Neural progenitor cell (in vitro differentiated cells): ENCODE results near the gene BRAT1. TPM values are rescaled to one million over a fixed set of nuclear protein-coding genes. Genes with fewer than 3 reads are reported as not detected.
A peak's percentile ranks its signal among the peaks of the same experiment; 100 is the strongest.

Experiments used
- DNase-seq: peaks from one replicate; pipeline ENCODE4 v3.0.0-alpha.2; 2016; ENCODE audit warnings: low spot score
- H2AFZ ChIP-seq: fragments of 200-600 bp; sonication (generic); replicated peaks from 2 replicates; pipeline ENCODE4 v1.6.1; 2016; ENCODE audit warnings: antibody characterized with exemption
- H3F3A ChIP-seq: fragments of 200-600 bp; sonication (generic); 2 replicates; pipeline ENCODE4 v1.6.1; 2016; ENCODE audit warnings: antibody characterized with exemption, low read depth
- H3K27ac ChIP-seq: fragments of 200-600 bp; sonication (generic); 2 replicates; pipeline ENCODE4 v1.5.1; 2016; ENCODE audit warnings: mild to moderate bottlenecking
- H3K27me3 ChIP-seq: fragments of 200-600 bp; sonication (generic); 2 replicates; pipeline ENCODE4 v1.6.1; 2016; ENCODE audit warnings: mild to moderate bottlenecking, moderate library complexity
- H3K36me3 ChIP-seq: fragments of 200-600 bp; sonication (generic); 2 replicates; pipeline ENCODE4 v1.5.1; 2016
- H3K4me1 ChIP-seq: fragments of 200-600 bp; sonication (generic); 2 replicates; pipeline ENCODE4 v1.6.1; 2016; ENCODE audit warnings: mixed run types
- H3K4me2 ChIP-seq: fragments of 200-600 bp; sonication (generic); 2 replicates; pipeline ENCODE4 v1.6.1; 2016
- H3K4me3 ChIP-seq: fragments of 200-600 bp; sonication (generic); 2 replicates; pipeline ENCODE4 v1.5.1; 2016
- H3K79me2 ChIP-seq: fragments of 200-600 bp; sonication (generic); 2 replicates; pipeline ENCODE4 v1.6.1; 2016; ENCODE audit warnings: low read depth
- H3K9ac ChIP-seq: fragments of 200-600 bp; sonication (generic); 2 replicates; pipeline ENCODE4 v1.6.1; 2016
- H3K9me3 ChIP-seq: fragments of 200-600 bp; sonication (generic); 2 replicates; pipeline ENCODE4 v1.5.1; 2016; ENCODE audit warnings: low read depth
- H4K20me1 ChIP-seq: fragments of 200-600 bp; sonication (generic); 2 replicates; pipeline ENCODE4 v1.6.1; 2016; ENCODE audit warnings: low read depth
- H3K27ac Mint-ChIP-seq: 3 replicates; pipeline ENCODE4 v1.8.0; 2021; ENCODE audit warnings: mixed read lengths
- H3K27me3 Mint-ChIP-seq: 2 replicates; pipeline ENCODE4 v1.8.0; 2022; ENCODE audit warnings: low read depth, mild to moderate bottlenecking, inconsistent platforms, moderate library complexity, mixed read lengths; ENCODE audit not compliant: insufficient read depth
- H3K36me3 Mint-ChIP-seq: 3 replicates; pipeline ENCODE4 v1.8.0; 2021; ENCODE audit warnings: mixed read lengths
- H3K4me1 Mint-ChIP-seq: 3 replicates; pipeline ENCODE4 v1.8.0; 2021; ENCODE audit warnings: mixed read lengths
- H3K4me3 Mint-ChIP-seq: 3 replicates; pipeline ENCODE4 v1.8.0; 2021; ENCODE audit warnings: mild to moderate bottlenecking, moderate library complexity, mixed read lengths
- H3K9me3 Mint-ChIP-seq: 3 replicates; pipeline ENCODE4 v1.8.0; 2020; ENCODE audit warnings: mixed read lengths
- CTCF ChIP-seq: fragments of 200-600 bp; sonication (generic); IDR thresholded peaks from 2 replicates; pipeline ENCODE4 v1.5.1; 2017; ENCODE audit warnings: antibody characterized with exemption, mild to moderate bottlenecking
- EZH2 ChIP-seq: fragments of 200-600 bp; sonication (generic); IDR thresholded peaks from 2 replicates; pipeline ENCODE4 v1.6.1; 2017; ENCODE audit warnings: antibody characterized with exemption, mild to moderate bottlenecking, moderate library complexity
- EZH2phosphoT487 ChIP-seq: fragments of 200-600 bp; sonication (generic); IDR thresholded peaks from 2 replicates; pipeline ENCODE4 v1.6.1; 2017; ENCODE audit warnings: antibody characterized with exemption
- total RNA-seq: library from RNA; depleted of rRNA; stranded (reverse); fragments of >200 nt; gene quantifications from 2 replicates; pipeline ENCODE4 v1.2.3, GENCODE V29; 2015; ENCODE audit warnings: low replicate concordance

BRAT1 gene
- total RNA-seq, 1 donor from 2014 or later: 9.3 TPM

DNA sequence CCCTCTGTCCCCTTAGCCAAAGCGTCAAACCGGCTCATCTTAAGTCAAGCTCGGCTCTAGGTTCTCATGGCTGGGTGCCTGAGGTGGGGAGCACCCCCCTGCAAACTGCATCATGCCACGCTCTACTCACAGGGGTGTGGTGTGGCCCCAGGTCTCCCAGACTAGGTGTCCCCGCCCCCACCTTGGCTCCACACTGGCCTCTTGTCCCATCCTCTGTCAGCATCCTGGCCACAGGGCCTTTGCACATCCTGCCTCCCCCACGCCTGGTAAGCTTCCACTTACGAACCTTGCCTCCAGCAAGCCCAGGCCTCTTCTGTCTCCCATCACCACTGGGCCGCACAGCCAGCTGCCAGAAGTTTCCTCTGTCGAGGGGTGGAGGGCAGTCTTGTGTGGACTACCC lies 58.9 kb downstream of the BRAT1 start:
- H3K4me1 Mint-ChIP-seq: peaks cover 62% of the 10 kb centered on the region
- Histone ChIP-seq H3K27me3 (no peaks in the 10 kb centered on the region), H3K36me3 (no peaks in the 10 kb centered on the region), H4K20me1 (no peaks in the 10 kb centered on the region), H3F3A (peaks cover 64% of the 10 kb centered on the region), H2AFZ (no peak overlapping the region), H3K79me2 (no peaks in the 10 kb centered on the region), H3K4me1 (peaks cover 77% of the 10 kb centered on the region), H3K9ac (no peak overlapping the region), H3K9me3 (no peaks in the 10 kb centered on the region), H3K4me3 (no peak overlapping the region), H3K27ac (peak overlapping the region; percentile 89), H3K4me2 (peak overlapping the region; percentile 70)
- DNase-seq: no peak
- peaks cover 3% of the 10 kb centered on the region for H3K9me3 Mint-ChIP-seq
- no peaks in the 10 kb centered on the region for H3K36me3 Mint-ChIP-seq
- peaks cover 23% of the 10 kb centered on the region for H3K27me3 Mint-ChIP-seq
- H3K4me3 Mint-ChIP-seq: peak overlapping the region; percentile 66
- H3K27ac Mint-ChIP-seq: peak overlapping the region; percentile 94
- TF ChIP-seq EZH2: no peak
- no peak for TF ChIP-seq EZH2phosphoT487
- TF ChIP-seq CTCF: no peak

DNA sequence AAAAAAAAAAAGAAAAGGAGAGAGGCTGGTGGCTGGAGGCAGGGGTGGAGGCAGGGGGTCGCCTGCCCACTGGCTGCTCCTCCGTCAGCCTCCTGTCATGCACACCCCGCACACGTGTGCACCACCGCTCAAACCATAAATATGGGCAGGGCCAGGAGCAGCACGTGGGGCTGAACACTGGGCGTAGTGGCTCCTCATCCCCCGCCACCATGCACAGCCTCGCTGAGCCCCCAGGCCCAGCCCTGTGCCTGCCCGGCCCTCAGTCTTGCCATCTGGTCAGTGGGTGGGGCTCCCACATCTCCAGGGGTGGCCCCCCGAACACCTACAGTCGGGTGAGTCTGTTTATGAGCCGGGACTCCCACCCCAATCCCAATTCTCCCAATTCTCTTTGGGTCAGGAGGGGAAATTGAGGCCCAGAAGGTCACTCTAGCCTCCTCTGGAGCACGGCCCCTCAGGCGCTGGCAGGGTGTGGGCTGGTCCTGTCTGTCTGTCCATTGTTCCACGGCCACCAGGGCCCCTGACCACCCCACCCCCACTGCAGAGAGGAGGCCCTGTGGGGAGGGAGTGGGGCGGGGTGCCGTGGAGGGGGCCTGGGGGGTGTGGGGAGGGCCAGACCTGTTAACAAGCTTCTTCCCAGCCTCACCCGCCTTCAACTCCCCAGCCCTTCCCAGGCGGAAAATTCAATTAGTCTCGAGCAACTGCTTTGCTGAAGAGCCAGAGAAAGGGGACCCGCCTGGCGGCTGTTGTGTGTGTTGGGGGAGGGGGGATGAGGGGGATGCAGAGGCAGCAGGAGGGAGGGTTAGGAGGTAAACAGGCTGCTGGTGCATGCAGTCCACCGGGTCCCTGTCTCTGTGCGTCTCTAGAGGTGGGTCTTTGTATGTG lies 59.7 kb downstream of the BRAT1 start:
- peak; percentile 96 for DNase-seq
- Histone ChIP-seq H3K27me3 (no peaks in the 10 kb centered on the region), H3K4me3 (no peak overlapping the region), H2AFZ (no peak overlapping the region), H4K20me1 (no peaks in the 10 kb centered on the region), H3K4me2 (peak overlapping the region; percentile 70), H3K36me3 (no peaks in the 10 kb centered on the region), H3K9ac (no peak overlapping the region), H3F3A (peaks cover 59% of the 10 kb centered on the region), H3K79me2 (no peaks in the 10 kb centered on the region), H3K4me1 (peaks cover 70% of the 10 kb centered on the region), H3K9me3 (no peaks in the 10 kb centered on the region), H3K27ac (peak overlapping the region; percentile 89)
- Mint-ChIP-seq H3K27me3 (peaks cover 26% of the 10 kb centered on the region), H3K4me1 (peaks cover 57% of the 10 kb centered on the region), H3K27ac (peak overlapping the region; percentile 94), H3K9me3 (peaks cover 3% of the 10 kb centered on the region), H3K4me3 (peak overlapping the region; percentile 66), H3K36me3 (no peaks in the 10 kb centered on the region)
- no peak for TF ChIP-seq EZH2

GRCh38 chr7:2494191-2495130 lies 60.9 kb downstream of the BRAT1 start:
- peaks cover 60% of the 10 kb centered on the region for H3K4me1 ChIP-seq
- H3K27me3 Mint-ChIP-seq: peaks cover 26% of the 10 kb centered on the region

More at GRCh38 chr7:2494191-2495130, 60.9 kb downstream of the BRAT1 start:
- no peaks in the 10 kb centered on the region for H3K9me3 ChIP-seq
- H4K20me1 ChIP-seq: no peaks in the 10 kb centered on the region
- no peaks in the 10 kb centered on the region for H3K79me2 ChIP-seq
- H3K27ac Mint-ChIP-seq: peak overlapping the region; percentile 87
- peaks cover 3% of the 10 kb centered on the region for H3K9me3 Mint-ChIP-seq
- peak overlapping the region; percentile 11 for H3K27ac ChIP-seq
- peaks cover 51% of the 10 kb centered on the region for H3K4me1 Mint-ChIP-seq
- H3K4me3 ChIP-seq: no peak overlapping the region
- no peak overlapping the region for H2AFZ ChIP-seq
- H3K4me2 ChIP-seq: peak overlapping the region; percentile 70
- peak overlapping the region; percentile 66 for H3K4me3 Mint-ChIP-seq
- no peaks in the 10 kb centered on the region for H3K27me3 ChIP-seq
- TF ChIP-seq CTCF (no peak), EZH2 (no peak), EZH2phosphoT487 (no peak)
- H3K36me3 ChIP-seq: no peaks in the 10 kb centered on the region
- H3K9ac ChIP-seq: no peak overlapping the region
- peaks cover 48% of the 10 kb centered on the region for H3F3A ChIP-seq
- no peaks in the 10 kb centered on the region for H3K36me3 Mint-ChIP-seq
- no peak for DNase-seq
